ENCODE results near the gene CDKN1A. TPM values are rescaled to one million over a fixed set of nuclear protein-coding genes. Genes with fewer than 3 reads are reported as not detected.
"Not testable (repeated sequence)": the region's sequence is repeated elsewhere in the genome, so short reads cannot be mapped to it uniquely, and the experiment has no call there.

CDKN1A gene
- total RNA-seq, 1 experiment from 2014 or later = 170 TPM

- DNase-seq (ENCODE audit: extremely low read depth, low read depth) = no peak
These were observed 14.6 kb downstream of the CDKN1A start for GRCh38 chr6:36692861-36693702.

- no peak for DNase-seq (ENCODE audit: extremely low read depth, low read depth)
These were observed 16.1 kb downstream of the CDKN1A start for GRCh38 chr6:36694616-36695015.

GRCh38 chr6:36695414-36695813 lies 16.9 kb downstream of the CDKN1A start:
- no peak for DNase-seq (ENCODE audit: extremely low read depth, low read depth)

GRCh38 chr6:36697481-36697903 lies 19.0 kb downstream of the CDKN1A start, which contains the start of gene RAB44:
Gene RAB44, plus strand, starts transcription at chr6:36697826. Its CDS starts 6,410 bp downstream, at chr6:36704236.
- no peak for DNase-seq (ENCODE audit: extremely low read depth, low read depth)

- no peak for DNase-seq (ENCODE audit: extremely low read depth, low read depth)
These were observed 19.7 kb downstream of the CDKN1A start for GRCh38 chr6:36698196-36698595.

GRCh38 chr6:36698871-36699271 lies 20.4 kb downstream of the CDKN1A start:
- DNase-seq (ENCODE audit: extremely low read depth, low read depth) = no peak

- no peak for DNase-seq (ENCODE audit: extremely low read depth, low read depth)
These were observed 20.8 kb downstream of the CDKN1A start for GRCh38 chr6:36699348-36699747.

- DNase-seq (ENCODE audit: extremely low read depth, low read depth) = no peak
These were observed 21.7 kb downstream of the CDKN1A start for GRCh38 chr6:36700071-36700812.

- no peak for DNase-seq (ENCODE audit: extremely low read depth, low read depth)
These were observed 22.3 kb downstream of the CDKN1A start for GRCh38 chr6:36700831-36701230.

- no peak for DNase-seq (ENCODE audit: extremely low read depth, low read depth)
These were observed 23.0 kb downstream of the CDKN1A start for GRCh38 chr6:36701401-36701991.

- no peak for DNase-seq (ENCODE audit: extremely low read depth, low read depth)
These were observed 24.1 kb downstream of the CDKN1A start for GRCh38 chr6:36702656-36703055.

- no peak for DNase-seq (ENCODE audit: extremely low read depth, low read depth)
These were observed 24.6 kb downstream of the CDKN1A start for GRCh38 chr6:36703081-36703606.

GRCh38 chr6:36703982-36704381 lies 25.5 kb downstream of the CDKN1A start:
- no peak for DNase-seq (ENCODE audit: extremely low read depth, low read depth)

- DNase-seq (ENCODE audit: extremely low read depth, low read depth) = not testable (repeated sequence)
These were observed 26.6 kb downstream of the CDKN1A start for GRCh38 chr6:36704961-36705577.

- DNase-seq (ENCODE audit: extremely low read depth, low read depth) = no peak
These were observed 27.8 kb downstream of the CDKN1A start for GRCh38 chr6:36706339-36706738.

- no peak for DNase-seq (ENCODE audit: extremely low read depth, low read depth)
These were observed 34.3 kb downstream of the CDKN1A start for GRCh38 chr6:36712816-36713215.

GRCh38 chr6:36713846-36714245 lies 35.3 kb downstream of the CDKN1A start:
- DNase-seq (ENCODE audit: extremely low read depth, low read depth) = no peak

GRCh38 chr6:36714511-36714910 lies 36.0 kb downstream of the CDKN1A start:
- DNase-seq (ENCODE audit: extremely low read depth, low read depth) = no peak

- DNase-seq (ENCODE audit: extremely low read depth, low read depth) = no peak
These were observed 37.0 kb downstream of the CDKN1A start for GRCh38 chr6:36715469-36715868.

GRCh38 chr6:36716476-36717093 lies 38.1 kb downstream of the CDKN1A start:
- DNase-seq (ENCODE audit: extremely low read depth, low read depth) = no peak

Measured in NCI-H460 (cell line).